Ovary (tissue), 9 donors: ENCODE data around the gene RHBDL2. TPM values are rescaled to one million over a fixed set of nuclear protein-coding genes. Genes with fewer than 3 reads are reported as not detected.
"Not testable (repeated sequence)": the region's sequence is repeated elsewhere in the genome, so short reads cannot be mapped to it uniquely, and the experiment has no call there.

Source experiments
- DNase-seq, 5 donors: peaks; one replicate each; pipeline ENCODE4 v3.0.0-alpha.2; 2019 to 2020
- H3K27ac ChIP-seq, 2 donors: fragments of 200-600 bp; one replicate each; pipeline versions ENCODE4 v1.5.1 to v1.8.0; 2019 to 2022
- H3K27me3 ChIP-seq: fragments of 200-600 bp; one replicate; pipeline ENCODE4 v1.8.0; 2022
- H3K36me3 ChIP-seq: fragments of 200-600 bp; sonication (generic); one replicate; pipeline ENCODE4 v1.5.1; 2019
- H3K4me1 ChIP-seq: one replicate; pipeline ENCODE4 v1.8.1; 2013; ENCODE audit warnings: mild to moderate bottlenecking, moderate library complexity; ENCODE audit not compliant: insufficient read depth
- H3K4me3 ChIP-seq: fragments of 200-600 bp; sonication (generic); one replicate; pipeline ENCODE4 v1.5.1; 2017
- H3K9me3 ChIP-seq, 2 donors: fragments of 200-600 bp in 1 of 2; sonication (generic) in 1 of 2; one replicate each; pipeline versions ENCODE4 v1.5.1 to v1.8.1; 2013 to 2019; ENCODE audit warnings: mild to moderate bottlenecking in 1 of 2, moderate library complexity in 1 of 2
- CTCF ChIP-seq, 3 donors: fragments of 450-650 bp in 2 of 3; fragments of 200-600 bp in 1 of 3; IDR thresholded peaks; one replicate each; pipeline versions ENCODE4 v1.5.1 to v1.8.0; 2016 to 2022; ENCODE audit warnings: antibody characterized with exemption in 3 of 3, mild to moderate bottlenecking in 1 of 3
- EP300 ChIP-seq: sonication (generic); formaldehyde crosslinking; IDR thresholded peaks from one replicate; pipeline ENCODE4 v1.6.1; 2017; ENCODE audit warnings: antibody characterized with exemption
- POLR2A ChIP-seq: fragments of 450-650 bp; IDR thresholded peaks from one replicate; pipeline ENCODE4 v1.6.1; 2017; ENCODE audit warnings: antibody characterized with exemption, mild to moderate bottlenecking, moderate library complexity
- WGBS, 3 donors: extraction: QIAGEN DNeasy Blood & Tissue Kit in 1 of 3; methylation state at CpG; one replicate each; pipeline versions ENCODE4 v1.1.5 to v1.1.7; 2013 to 2017; 5-methylcytosine and 5-hydroxymethylcytosine counted together
- intact Hi-C, 4 donors: fragments of 100-400 bp; cut with DNase I; formaldehyde crosslinking; loops; one replicate each; pipeline versions ENCODE4 v1.11.0 to v1.15.1; 2022 to 2023
- polyA plus RNA-seq, 2 donors: library from polyadenylated mRNA; stranded (reverse); fragments of 200-250 nt in 1 of 2; fragments of 350-450 nt in 1 of 2; fragmentation: Illumina TruSeq in 1 of 2; extraction: RNeasy Lipid Tissue Mini Kit (QIAGEN cat#74804) in 1 of 2; gene quantifications; one replicate each; pipeline ENCODE4 v1.2.3, GENCODE V29; 2013 to 2014
- total RNA-seq, 7 donors: library from RNA; depleted of rRNA in 2 of 7; stranded (reverse); fragments of >200 nt in 2 of 7; fragmentation: NEBNext Ultra II Directional in 3 of 7; extraction: Animal tissue kit (Norgen Biotek cat#: 25700) in 3 of 7; gene quantifications; one replicate each; pipeline versions ENCODE4 v1.1.0 to v1.2.4, GENCODE V29; 2016 to 2023
- donor health status: DM: no; HTN: no; CAD: no; lungs with moderate emphysema.
- donor health status: DM: no; HTN: no; CAD: no.
- donor health status: Bipolar disorder and iron deficiency.
- donor health status: DM: yes; HTN: yes; CAD: no.
- donor health status: DM: no; HTN: no; CAD: no.
- donor health status: DM: yes; HTN: yes; CAD: no.

RHBDL2 gene
- total and polyA plus RNA-seq, 9 donors = 0.10 to 0.35 (median 0.24) TPM; not detected in 3

- intact Hi-C loops = no loop called here
- H3K9me3 ChIP-seq = no peaks in the 10 kb centered on the region
- H3K4me1 ChIP-seq = no peaks in the 10 kb centered on the region
- H3K27ac ChIP-seq = no peak overlapping the region
- no peak for DNase-seq
- H3K27me3 ChIP-seq = no peaks in the 10 kb centered on the region
- 45 to 53% (median 52%) methylated on average over 3 of the region's 3 CpGs for WGBS, 3 donors
- H3K36me3 ChIP-seq = no peaks in the 10 kb centered on the region
- H3K4me3 ChIP-seq = no peak overlapping the region
- TF ChIP-seq CTCF (IDR thresholded peaks at IDR 0.05) (no peak), POLR2A (no peak), EP300 (no peak)
These were observed 26.2 kb downstream of the RHBDL2 start for GRCh38 chr1:38915352-38915948.

GRCh38 chr1:38914908-38915307 is 26.7 kb downstream of the RHBDL2 start:
- H3K9me3 ChIP-seq, intact Hi-C loops, H3K36me3 ChIP-seq, H3K27ac ChIP-seq, H3K27me3 ChIP-seq, H3K4me1 ChIP-seq, H3K4me3 ChIP-seq, DNase-seq: not testable (repeated sequence)
- WGBS, 3 donors = 94 to 98% (median 97%) methylated on average over 8 of the region's 8 CpGs

GRCh38 chr1:38908821-38909220 is 32.8 kb downstream of the RHBDL2 start:
- no peak overlapping the region for H3K4me3 ChIP-seq
- no peaks in the 10 kb centered on the region for H3K4me1 ChIP-seq
- no peak for DNase-seq
- no peak overlapping the region for H3K27ac ChIP-seq
- intact Hi-C loops = no loop called here
- no peaks in the 10 kb centered on the region for H3K36me3 ChIP-seq
- TF ChIP-seq CTCF (IDR thresholded peaks at IDR 0.05) (no peak), POLR2A (no peak)
- no peaks in the 10 kb centered on the region for H3K27me3 ChIP-seq
- WGBS, 3 donors = 87 to 89% (median 88%) methylated on average over 13 of the region's 13 CpGs
- no peaks in the 10 kb centered on the region for H3K9me3 ChIP-seq

- WGBS, 3 donors = 95 to 100% (median 96%) methylated on average over 2 of the region's 2 CpGs
- intact Hi-C loops = no loop called here
These were observed 35.6 kb downstream of the RHBDL2 start for GRCh38 chr1:38905985-38906384.

GRCh38 chr1:38899560-38899959 is 42.1 kb downstream of the RHBDL2 start:
- Histone ChIP-seq H3K4me3 (no peak overlapping the region), H3K27me3 (no peaks in the 10 kb centered on the region), H3K36me3 (no peaks in the 10 kb centered on the region), H3K27ac (no peak overlapping the region), H3K4me1 (no peaks in the 10 kb centered on the region), H3K9me3 (no peaks in the 10 kb centered on the region)
- 71 to 81% (median 80%) methylated on average over 4 of the region's 4 CpGs for WGBS, 3 donors
- TF ChIP-seq EP300 (no peak), CTCF (IDR thresholded peaks at IDR 0.05) (no peak), POLR2A (no peak)
- intact Hi-C loops = no loop called here
- no peak for DNase-seq

More at GRCh38 chr1:38905985-38906384, 35.6 kb downstream of the RHBDL2 start:
- no peak overlapping the region for H3K4me3 ChIP-seq
- DNase-seq = no peak
- H3K27me3 ChIP-seq = no peaks in the 10 kb centered on the region
- no peaks in the 10 kb centered on the region for H3K4me1 ChIP-seq
- H3K9me3 ChIP-seq = no peaks in the 10 kb centered on the region
- no peaks in the 10 kb centered on the region for H3K36me3 ChIP-seq
- no peak overlapping the region for H3K27ac ChIP-seq
- TF ChIP-seq POLR2A = no peak
